Fibroblast of skin of right biceps (primary cell): ENCODE results near the gene SLBP.

Source experiments
- DNase-seq: peaks from one replicate; pipeline ENCODE4 v3.0.0-alpha.2; 2013

SLBP gene

GRCh38 chr4:1670279-1670678 is 41.8 kb downstream of the SLBP start:
- no peak for DNase-seq

GRCh38 chr4:1669850-1670249 is 42.3 kb downstream of the SLBP start:
- DNase-seq, result no peak

- no peak for DNase-seq
Measured at GRCh38 chr4:1669270-1669669, 42.8 kb downstream of the SLBP start.

GRCh38 chr4:1668488-1668840 is 43.7 kb downstream of the SLBP start:
- no peak for DNase-seq

GRCh38 chr4:1667273-1667672 is 44.8 kb downstream of the SLBP start:
- DNase-seq, result no peak

- no peak for DNase-seq
Measured at GRCh38 chr4:1666391-1666790, 45.7 kb downstream of the SLBP start.

- no peak for DNase-seq
Measured at GRCh38 chr4:1664141-1664540, 48.0 kb downstream of the SLBP start.

- DNase-seq, result no peak
Measured at GRCh38 chr4:1663549-1663948, 48.6 kb downstream of the SLBP start.

- DNase-seq, result no peak
Measured at GRCh38 chr4:1661695-1662094, 50.4 kb downstream of the SLBP start.

- no peak for DNase-seq
Measured at GRCh38 chr4:1660948-1661677, 51.0 kb downstream of the SLBP start.

- DNase-seq, result no peak
Measured at GRCh38 chr4:1659104-1660043, 52.7 kb downstream of the SLBP start.

GRCh38 chr4:1658581-1658980 is 53.5 kb downstream of the SLBP start:
- DNase-seq, result no peak

GRCh38 chr4:1658146-1658545 is 54.0 kb downstream of the SLBP start:
- no peak for DNase-seq

- DNase-seq, result no peak
Measured at GRCh38 chr4:1656986-1657385, 55.1 kb downstream of the SLBP start.

GRCh38 chr4:1656132-1656531 is 56.0 kb downstream of the SLBP start:
- no peak for DNase-seq

- DNase-seq, result no peak
Measured at GRCh38 chr4:1655676-1656075, 56.4 kb downstream of the SLBP start.

- no peak for DNase-seq
Measured at GRCh38 chr4:1655081-1655480, 57.0 kb downstream of the SLBP start.

- DNase-seq, result no peak
Measured at GRCh38 chr4:1654216-1654955, 57.7 kb downstream of the SLBP start.

- DNase-seq, result no peak
Measured at GRCh38 chr4:1653776-1654175, 58.3 kb downstream of the SLBP start.

- DNase-seq, result no peak
Measured at GRCh38 chr4:1652088-1652487, 60.0 kb downstream of the SLBP start.

GRCh38 chr4:1651609-1652008 is 60.5 kb downstream of the SLBP start:
- DNase-seq, result no peak

GRCh38 chr4:1648962-1649361 is 63.2 kb downstream of the SLBP start:
- no peak for DNase-seq

GRCh38 chr4:1647432-1647831 is 64.7 kb downstream of the SLBP start:
- DNase-seq, result no peak

GRCh38 chr4:1646690-1647089 is 65.4 kb downstream of the SLBP start:
- DNase-seq, result no peak
